SHP77 treated with DMSO at 0.1 percent for 48 hours (cell line): Measurements from ENCODE around the gene SP3.

Experiments
- DNase-seq: peaks from one replicate; lab custom pipeline; 2025; lab: John Stamatoyannopoulos, UW

SP3 gene

DNA sequence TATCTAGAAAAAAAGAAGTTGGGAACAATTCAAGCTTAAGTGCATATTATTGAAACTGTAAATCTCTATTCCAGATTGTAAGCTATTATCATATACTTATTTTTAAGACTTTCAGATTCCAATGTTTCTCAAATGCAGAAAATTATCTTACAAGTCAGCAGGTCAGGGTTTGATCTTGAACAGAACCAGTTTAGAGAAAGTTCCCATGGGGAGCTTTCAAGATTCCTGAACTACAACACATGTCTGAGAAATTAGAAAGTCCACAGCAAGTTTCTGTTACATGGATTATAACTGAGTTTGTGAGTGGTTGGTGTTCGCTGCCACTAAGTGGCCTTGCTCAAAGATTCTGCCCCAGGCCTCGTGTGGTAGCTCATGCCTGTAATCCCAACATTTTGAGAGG is 31.6 kb upstream of the SP3 start:
- no peak for DNase-seq

DNA sequence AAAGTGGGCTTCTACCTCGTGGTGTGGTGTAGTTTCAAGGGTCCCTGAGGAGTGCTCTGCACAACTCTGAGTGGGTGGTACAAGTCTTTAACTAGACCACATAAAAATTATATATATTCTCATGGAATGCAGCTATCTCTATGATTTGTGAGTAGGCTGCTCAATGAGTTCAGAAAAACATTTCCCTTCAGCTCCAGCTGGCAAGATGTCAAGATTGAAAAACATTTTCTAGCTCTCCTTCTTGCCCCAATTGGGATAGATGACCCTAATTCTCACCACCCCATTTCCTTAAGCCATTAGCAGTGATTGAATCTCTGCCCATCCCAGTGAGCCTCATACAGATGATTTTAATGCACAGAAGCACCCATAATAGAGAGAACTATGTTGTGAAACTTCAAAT is 28.3 kb upstream of the SP3 start:
- no peak for DNase-seq

GRCh38 chr2:173991856-173992588 is 26.8 kb upstream of the SP3 start:
- DNase-seq = no peak

- no peak for DNase-seq
These were observed 26.0 kb upstream of the SP3 start for GRCh38 chr2:173990970-173991819.

GRCh38 chr2:173990245-173990644 is 25.1 kb upstream of the SP3 start:
- DNase-seq = no peak

- no peak for DNase-seq
These were observed 24.7 kb upstream of the SP3 start for GRCh38 chr2:173989884-173990215.

DNA sequence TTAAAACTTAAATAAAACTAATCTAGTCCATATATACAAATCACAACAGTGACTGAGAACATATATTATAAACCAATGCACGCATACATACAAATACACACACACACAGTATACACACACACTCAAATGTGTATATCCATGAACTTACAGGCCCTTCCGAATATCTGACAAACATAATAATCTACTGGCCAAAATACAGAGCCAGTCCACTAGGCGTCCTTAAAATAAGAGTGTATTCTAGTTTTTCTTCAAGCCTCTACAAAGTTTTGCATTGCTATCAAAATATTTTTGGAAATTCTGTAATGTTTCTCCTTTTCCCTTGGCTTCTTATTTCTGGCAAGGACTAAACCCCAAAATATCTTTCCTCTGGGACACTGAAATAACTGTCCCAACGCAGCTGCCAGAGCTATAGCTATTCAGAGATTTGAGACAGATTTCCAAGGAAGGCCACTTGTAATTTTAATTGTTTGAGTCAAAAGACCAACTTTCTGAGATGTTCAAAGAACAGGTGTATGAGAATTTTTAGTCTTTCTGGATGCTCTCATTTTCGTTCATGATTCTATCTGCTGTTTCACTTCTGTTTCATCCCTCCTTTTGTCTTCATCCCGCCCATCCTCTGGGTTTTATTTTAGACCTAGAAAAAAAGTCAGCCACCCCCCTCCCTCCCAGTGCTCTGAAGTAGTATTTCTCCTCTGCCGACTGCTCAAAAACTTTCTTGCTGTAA is 24.1 kb upstream of the SP3 start:
- DNase-seq = no peak

DNA sequence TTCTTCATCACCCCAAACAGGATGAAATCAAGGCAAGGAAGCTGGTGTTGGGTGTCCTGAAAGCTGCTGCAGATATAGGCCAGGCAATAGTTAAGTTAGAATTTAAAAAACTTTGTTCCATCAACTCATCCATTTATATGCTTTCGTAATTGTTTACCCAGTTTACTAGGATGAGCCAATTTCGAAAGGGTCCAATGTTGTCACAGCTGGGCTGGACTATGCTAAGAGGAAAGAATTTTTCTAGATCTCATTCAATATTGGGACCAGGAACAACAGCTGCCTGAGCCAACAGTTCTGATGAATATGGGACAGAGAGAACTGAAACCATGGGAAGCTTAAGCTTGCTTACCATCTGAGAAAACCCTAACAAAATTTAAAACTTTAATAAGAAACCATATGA is 21.6 kb upstream of the SP3 start:
- DNase-seq = no peak

DNA sequence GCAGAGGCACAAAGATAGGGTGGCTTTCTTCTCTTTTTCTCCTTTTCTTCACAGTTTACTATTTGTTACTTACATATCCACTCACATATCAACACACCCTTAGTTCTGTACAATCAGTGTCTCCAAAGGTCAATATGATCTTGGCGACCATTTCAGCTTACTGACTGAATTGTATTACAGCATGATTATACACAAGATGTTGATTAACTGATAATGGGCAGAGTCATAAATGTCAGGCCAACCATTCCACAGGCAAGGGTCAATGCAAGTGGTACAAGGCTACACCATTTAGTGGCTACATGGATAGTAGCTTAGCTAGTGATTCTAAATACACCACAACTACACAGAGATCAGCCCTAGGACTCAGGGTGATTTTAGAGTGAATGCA is 20.4 kb upstream of the SP3 start:
- DNase-seq = no peak

GRCh38 chr2:173984866-173985604 is 19.9 kb upstream of the SP3 start:
- DNase-seq = no peak

- DNase-seq = no peak
These were observed 18.3 kb upstream of the SP3 start for GRCh38 chr2:173983391-173983871.

DNA sequence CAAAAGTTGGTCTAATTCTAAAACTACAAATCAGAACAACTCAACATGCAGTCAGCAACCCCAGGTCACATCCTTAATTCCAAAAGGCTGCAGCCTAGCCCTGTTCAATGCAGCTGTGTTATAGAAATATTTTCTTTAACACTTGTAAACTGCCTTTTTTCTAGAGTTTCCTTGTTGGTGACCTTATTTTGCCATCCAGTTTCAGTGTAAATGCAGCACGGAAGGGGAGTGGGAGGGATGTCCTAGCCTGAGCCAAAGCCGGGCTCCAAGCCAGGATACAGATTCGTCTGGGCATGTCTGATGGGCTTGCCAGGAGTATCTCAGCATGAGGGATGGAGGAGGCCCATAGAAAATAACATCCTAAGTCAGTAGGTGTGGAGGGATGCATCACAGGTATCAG is 17.7 kb upstream of the SP3 start:
- no peak for DNase-seq

DNA sequence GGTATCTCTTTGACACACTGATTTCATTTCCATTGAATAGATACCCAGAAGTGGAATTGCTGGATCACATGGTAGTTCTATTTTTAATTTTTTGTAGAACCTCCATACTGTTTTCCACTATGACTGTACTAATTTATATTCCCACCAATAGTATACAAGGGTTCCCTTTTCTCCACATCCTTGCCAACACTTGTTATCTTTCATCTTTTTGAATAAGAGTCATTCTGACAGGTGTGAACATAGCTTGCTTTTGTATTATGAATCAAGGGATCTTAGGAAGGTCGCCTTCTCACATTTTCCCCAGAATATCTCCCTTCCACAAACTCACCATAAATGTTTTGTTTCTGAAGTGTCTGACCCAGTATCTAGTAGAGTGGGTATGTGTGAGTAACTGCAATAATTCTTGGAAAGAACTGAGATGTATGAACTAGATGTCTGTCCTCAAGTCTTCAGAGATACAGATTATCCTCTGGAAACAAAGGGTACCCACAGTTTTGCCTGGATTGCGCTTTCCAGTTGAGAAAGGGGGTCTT is 17.1 kb upstream of the SP3 start:
- no peak for DNase-seq

DNA sequence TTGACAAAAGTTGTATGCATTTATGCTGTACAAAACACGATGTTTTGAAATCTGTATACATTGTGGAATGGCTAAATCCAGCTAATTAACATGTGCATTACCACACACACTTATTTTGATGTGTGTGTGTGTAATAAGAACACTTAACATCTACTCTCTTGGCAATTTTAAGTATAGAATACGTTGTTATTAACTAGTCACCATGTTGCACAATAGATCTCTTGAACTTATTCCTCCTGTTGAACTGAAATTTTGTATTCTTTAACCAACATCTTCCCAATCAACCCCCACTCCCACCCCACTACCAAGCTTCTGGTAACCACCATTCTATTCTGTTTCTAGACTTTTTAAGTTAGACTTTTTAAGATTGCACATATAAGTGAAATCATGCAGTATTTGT is 16.3 kb upstream of the SP3 start:
- no peak for DNase-seq

DNA sequence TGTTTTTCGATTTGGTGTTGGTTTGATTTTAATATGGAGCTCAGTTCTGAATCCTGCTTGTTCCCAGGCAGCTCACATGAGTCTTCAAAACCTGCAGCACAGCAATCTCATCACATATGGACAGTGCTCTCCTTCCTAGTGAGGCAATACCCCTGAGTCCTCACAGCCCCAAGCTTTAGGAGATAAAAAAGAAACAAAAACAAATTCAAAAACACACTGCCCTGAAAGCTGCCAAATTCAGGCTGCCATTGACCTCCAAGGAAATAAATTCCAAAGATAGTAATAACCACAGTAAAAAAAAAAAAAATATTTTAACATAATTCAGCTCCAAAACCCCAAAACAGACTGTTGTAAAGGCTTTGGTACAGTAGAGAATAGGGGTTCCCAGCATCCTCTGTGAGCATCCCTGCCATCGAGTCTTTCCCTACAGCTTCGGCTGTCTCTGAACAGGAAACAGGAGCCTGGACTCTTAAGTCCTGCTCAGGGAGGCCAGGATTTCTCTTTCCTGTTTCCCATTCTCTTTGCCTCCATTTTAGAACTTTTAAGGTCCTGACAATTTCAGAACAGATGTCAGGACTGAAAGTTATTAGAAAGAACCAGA is 14.7 kb upstream of the SP3 start:
- no peak for DNase-seq

DNA sequence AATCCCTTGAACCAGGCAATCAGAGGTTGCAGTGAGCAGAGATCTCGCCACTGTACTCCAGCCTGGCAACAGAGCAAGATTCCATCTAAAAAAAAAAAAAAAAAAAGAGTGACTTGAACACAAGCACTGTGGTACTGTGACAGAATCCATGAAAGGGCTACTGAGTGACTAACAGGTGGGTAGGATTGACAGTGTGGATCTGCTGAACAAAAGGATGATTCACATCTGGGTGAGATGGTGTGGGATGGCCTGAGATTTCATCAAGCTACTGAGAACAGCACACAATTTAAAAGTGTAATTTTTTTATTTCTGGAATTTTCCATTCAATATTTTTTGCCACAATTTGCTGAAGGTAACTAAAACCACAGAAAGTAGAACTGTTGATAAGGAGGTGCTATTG is 13.3 kb upstream of the SP3 start:
- DNase-seq = no peak

DNA sequence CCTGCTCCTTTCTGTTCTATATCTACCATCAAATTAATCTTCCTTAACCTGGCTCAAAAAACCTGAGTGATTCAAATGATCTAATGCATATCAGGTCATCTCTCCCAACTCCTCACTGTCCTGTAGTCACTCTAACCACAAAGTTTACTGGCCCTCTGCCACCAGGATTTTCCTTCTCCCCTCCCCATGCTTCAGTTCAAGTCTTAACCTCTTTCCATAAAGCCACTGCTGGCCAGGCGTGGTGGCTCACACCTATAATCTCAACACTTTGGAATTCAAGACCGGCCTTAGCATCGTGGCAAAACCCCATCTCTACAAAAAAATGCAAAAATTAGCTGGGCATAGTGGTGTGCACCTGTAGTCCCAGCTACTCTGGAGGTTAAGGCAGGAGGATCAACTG is 7.5 kb upstream of the SP3 start:
- no peak for DNase-seq

DNA sequence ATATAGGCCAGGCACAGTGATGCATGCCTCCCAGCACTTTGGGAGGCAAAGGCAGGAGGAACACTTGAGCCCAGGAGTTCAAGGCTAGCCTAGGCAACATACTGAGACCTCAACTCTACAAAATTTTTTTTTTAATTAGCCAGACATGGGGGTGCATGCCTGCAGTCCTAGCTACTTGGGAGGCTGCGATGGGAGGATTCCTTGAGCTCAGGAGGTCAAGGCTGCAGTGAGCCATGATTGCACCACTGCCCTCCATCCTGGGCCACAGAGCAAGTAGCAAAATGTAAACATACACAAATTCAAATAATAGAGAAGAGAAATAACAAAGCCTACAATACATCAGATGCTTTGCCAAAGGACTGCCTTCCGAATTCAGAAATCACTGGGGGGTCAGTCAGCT is 7.0 kb upstream of the SP3 start:
- no peak for DNase-seq

- DNase-seq = no peak
These were observed 5.3 kb upstream of the SP3 start for GRCh38 chr2:173970516-173970924.

GRCh38 chr2:173969886-173970285 is 4.7 kb upstream of the SP3 start:
- DNase-seq = no peak

DNA sequence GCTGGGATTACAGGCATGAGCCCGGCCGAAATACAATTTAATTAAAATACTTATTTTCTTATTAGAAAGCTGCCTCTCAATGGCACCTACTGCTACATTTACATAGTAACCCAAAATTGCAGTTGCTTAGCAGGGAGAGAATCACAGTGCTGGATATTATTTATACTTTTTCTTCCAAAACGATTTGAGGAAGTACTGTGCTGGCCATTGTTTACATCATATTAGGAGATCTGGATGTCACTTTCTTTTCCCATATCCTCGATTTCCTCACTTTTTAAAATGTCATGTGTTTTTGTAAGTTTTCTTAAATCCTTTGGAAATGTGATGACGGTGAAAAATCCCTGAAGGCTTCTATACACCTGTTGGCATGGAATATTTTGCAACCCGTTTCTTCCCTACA is 3.4 kb upstream of the SP3 start:
- DNase-seq = no peak
